Tibial nerve (tissue), 4 donors: ENCODE data around the gene GABRG3.

Experiments used
- CTCF ChIP-seq, 5 experiments: fragments of 200-600 bp in 3 of 5; fragments of 450-650 bp in 2 of 5; sonication (generic) in 3 of 5; IDR thresholded peaks; one replicate each; pipeline ENCODE4 v1.5.1; 2016 to 2019; ENCODE audit warnings: antibody characterized with exemption in 5 of 5, mild to moderate bottlenecking in 3 of 5, moderate library complexity in 2 of 5
- EP300 ChIP-seq, 2 donors: sonication (generic); formaldehyde crosslinking; IDR thresholded peaks; one replicate each; pipeline ENCODE4 v1.6.1; 2017; ENCODE audit warnings: antibody characterized with exemption in 2 of 2, mild to moderate bottlenecking in 1 of 2
- POLR2A ChIP-seq, 2 donors: fragments of 450-650 bp; IDR thresholded peaks; one replicate each; pipeline ENCODE4 v1.6.1; 2017; ENCODE audit warnings: antibody characterized with exemption in 2 of 2, mild to moderate bottlenecking in 2 of 2, moderate library complexity in 2 of 2

GRCh38 chr15:27481768-27482167 lies 510.8 kb downstream of the GABRG3 start:
- TF ChIP-seq EP300 (IDR thresholded peaks at IDR 0.05) (no peak), CTCF (IDR thresholded peaks at IDR 0.05) (no peak), POLR2A (IDR thresholded peaks at IDR 0.05) (no peak)
